Endodermal cell (in vitro differentiated cells): ENCODE measurements around the gene CXCL5. TPM values are rescaled to one million over a fixed set of nuclear protein-coding genes. Genes with fewer than 3 reads are reported as not detected.

ENCODE experiments used
- DNase-seq: peaks from one replicate; pipeline ENCODE4 v3.0.0-alpha.2; 2017
- H3K27ac ChIP-seq: 2 replicates; pipeline ENCODE4 v1.5.1; 2013; ENCODE audit warnings: mild to moderate bottlenecking, low read depth, low read length, moderate library complexity
- H3K27me3 ChIP-seq: 2 replicates; pipeline ENCODE4 v1.6.1; 2013; ENCODE audit warnings: mild to moderate bottlenecking, low read length, moderate library complexity; ENCODE audit not compliant: insufficient read depth, control insufficient read depth, poor library complexity, severe bottlenecking
- H3K36me3 ChIP-seq: 2 replicates; pipeline ENCODE4 v1.7.0; 2013; ENCODE audit warnings: mild to moderate bottlenecking, low read length, moderate library complexity; ENCODE audit not compliant: control insufficient read depth, insufficient read depth
- H3K4me1 ChIP-seq: one replicate; pipeline ENCODE4 v1.7.0; 2013; ENCODE audit warnings: low read length; ENCODE audit not compliant: control insufficient read depth, insufficient read depth
- H3K4me3 ChIP-seq: 2 replicates; pipeline ENCODE4 v1.5.1; 2013; ENCODE audit warnings: mild to moderate bottlenecking, low read length, moderate library complexity
- H3K9ac ChIP-seq: 2 replicates; pipeline ENCODE4 v1.6.1; 2013; ENCODE audit warnings: mild to moderate bottlenecking, low read length, moderate library complexity; ENCODE audit not compliant: poor library complexity, severe bottlenecking; ENCODE audit errors: extremely low read depth
- H3K9me3 ChIP-seq: 2 replicates; pipeline ENCODE4 v1.6.1; 2013; ENCODE audit warnings: mild to moderate bottlenecking, low read length, moderate library complexity; ENCODE audit not compliant: control insufficient read depth
- H3K27ac Mint-ChIP-seq: 2 replicates; pipeline ENCODE4 v1.8.0; 2020; ENCODE audit warnings: mixed read lengths
- H3K27me3 Mint-ChIP-seq: 2 replicates; pipeline ENCODE4 v1.8.0; 2021; ENCODE audit warnings: mild to moderate bottlenecking, mixed read lengths; ENCODE audit not compliant: insufficient read depth
- H3K36me3 Mint-ChIP-seq: 2 replicates; pipeline ENCODE4 v1.8.0; 2020; ENCODE audit warnings: low read depth, mixed read lengths
- H3K4me1 Mint-ChIP-seq: 2 replicates; pipeline ENCODE4 v1.8.0; 2020; ENCODE audit warnings: mixed read lengths
- H3K4me3 Mint-ChIP-seq: 2 replicates; pipeline ENCODE4 v1.8.0; 2020; ENCODE audit warnings: mild to moderate bottlenecking, moderate library complexity, mixed read lengths
- H3K9me3 Mint-ChIP-seq: 2 replicates; pipeline ENCODE4 v1.8.0; 2020; ENCODE audit warnings: mild to moderate bottlenecking, mixed read lengths
- CTCF ChIP-seq: fragments of 200-600 bp; sonication (generic); conservative IDR thresholded peaks from 2 replicates; pipeline ENCODE4 v1.5.0; 2021; ENCODE audit warnings: antibody characterized with exemption, mild to moderate bottlenecking
- WGBS, 2 experiments: methylation state at CpG; one replicate each; pipeline versions ENCODE4 v1.1.5 to v1.1.7; 2013; ENCODE audit warnings: missing lambda C conversion rate in 2 of 2, mixed read lengths in 1 of 2; ENCODE audit not compliant: insufficient coverage in 1 of 2, insufficient read length in 1 of 2; 5-methylcytosine and 5-hydroxymethylcytosine counted together
- total RNA-seq, 2 donors: library from RNA; stranded (reverse); fragmentation: NEBNext Ultra II Directional in 1 of 2; extraction: Animal tissue kit (Norgen Biotek cat#: 25700) in 1 of 2; gene quantifications; 2 replicates in 1 of 2; 3 replicates in 1 of 2; pipeline ENCODE4 v1.2.1, GENCODE V29; 2021

CXCL5 gene
- total RNA-seq, 2 donors from 2014 or later: 0.73 to 10.7 TPM

DNA sequence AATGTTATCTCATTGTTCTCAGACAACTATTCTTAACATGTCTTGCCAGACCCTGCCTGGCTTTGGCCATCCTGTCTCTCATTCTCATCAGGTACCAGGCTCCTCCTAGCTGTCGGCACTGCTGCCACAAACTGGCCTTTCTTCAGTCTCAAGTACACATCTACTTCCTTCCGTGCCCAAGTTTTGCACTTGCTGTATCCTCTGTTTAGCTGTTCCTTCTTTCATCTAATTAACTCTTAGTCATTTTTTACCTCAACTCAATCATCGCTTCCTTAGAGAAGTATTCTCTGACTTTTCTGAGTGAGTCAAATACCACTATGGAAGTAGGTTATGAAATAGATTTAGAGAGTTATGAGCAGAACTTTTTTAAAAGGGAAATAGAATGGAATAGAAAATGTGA, 20.3 kb upstream of the CXCL5 start:
- no peak overlapping the region for H3K9ac ChIP-seq
- no peaks in the 10 kb centered on the region for H3K9me3 ChIP-seq
- WGBS, 2 experiments: 91 to 94% methylated on average over 2 to 3 of the region's 3 CpGs
- DNase-seq: no peak
- H3K9me3 Mint-ChIP-seq: no peaks in the 10 kb centered on the region
- no peak overlapping the region for H3K27ac ChIP-seq
- H3K4me1 Mint-ChIP-seq: peaks cover 2% of the 10 kb centered on the region
- no peak overlapping the region for H3K4me3 ChIP-seq
- no peaks in the 10 kb centered on the region for H3K27me3 ChIP-seq
- no peaks in the 10 kb centered on the region for H3K36me3 Mint-ChIP-seq
- H3K27ac Mint-ChIP-seq: no peak overlapping the region
- no peaks in the 10 kb centered on the region for H3K36me3 ChIP-seq
- H3K4me1 ChIP-seq: no peaks in the 10 kb centered on the region
- no peak overlapping the region for H3K4me3 Mint-ChIP-seq
- TF ChIP-seq CTCF: no peak
- H3K27me3 Mint-ChIP-seq: no peaks in the 10 kb centered on the region

DNA sequence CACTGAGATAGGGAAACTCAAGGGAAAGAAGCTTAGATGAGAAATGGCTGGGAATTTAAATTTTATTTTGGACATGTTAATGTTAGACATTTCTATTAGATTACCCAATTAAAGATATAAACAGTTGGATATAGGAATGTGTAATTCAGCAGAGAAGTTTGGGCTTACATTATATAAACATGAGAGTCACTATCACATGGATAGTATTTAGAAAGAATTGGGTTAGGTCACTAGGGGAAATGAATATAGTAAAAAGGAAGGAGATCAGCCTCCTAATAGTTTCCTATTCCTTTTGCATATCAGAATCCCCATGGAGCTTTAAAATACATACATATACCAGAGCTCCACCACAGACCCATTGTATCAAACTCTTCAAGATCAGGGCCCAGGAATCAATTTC, 19.6 kb upstream of the CXCL5 start:
- H3K4me3 Mint-ChIP-seq: no peak overlapping the region
- no peaks in the 10 kb centered on the region for H3K9me3 Mint-ChIP-seq
- DNase-seq: no peak

GRCh38 chr4:74016068-74016467, 17.6 kb upstream of the CXCL5 start:
- no peaks in the 10 kb centered on the region for H3K36me3 Mint-ChIP-seq
- H3K27me3 Mint-ChIP-seq: no peaks in the 10 kb centered on the region
- TF ChIP-seq CTCF: no peak
- H3K4me1 ChIP-seq: no peaks in the 10 kb centered on the region
- H3K27me3 ChIP-seq: no peaks in the 10 kb centered on the region
- no peak overlapping the region for H3K27ac ChIP-seq
- H3K27ac Mint-ChIP-seq: no peak overlapping the region
- no peaks in the 10 kb centered on the region for H3K9me3 ChIP-seq
- no peaks in the 10 kb centered on the region for H3K36me3 ChIP-seq
- no peak overlapping the region for H3K4me3 ChIP-seq
- no peak for DNase-seq
- peaks cover 5% of the 10 kb centered on the region for H3K4me1 Mint-ChIP-seq
- no peaks in the 10 kb centered on the region for H3K9me3 Mint-ChIP-seq
- WGBS, 2 experiments: 63 to 100% methylated on average over 1 of the region's 1 CpG
- H3K4me3 Mint-ChIP-seq: no peak overlapping the region
- no peak overlapping the region for H3K9ac ChIP-seq

More for the DNA sequence above, 19.6 kb upstream of the CXCL5 start:
- no peaks in the 10 kb centered on the region for H3K36me3 ChIP-seq
- Mint-ChIP-seq H3K27ac (no peak overlapping the region), H3K4me1 (peaks cover 5% of the 10 kb centered on the region), H3K36me3 (no peaks in the 10 kb centered on the region), H3K27me3 (no peaks in the 10 kb centered on the region)
- H3K9me3 ChIP-seq: no peaks in the 10 kb centered on the region
- no peak for TF ChIP-seq CTCF
- H3K4me3 ChIP-seq: no peak overlapping the region
- no peaks in the 10 kb centered on the region for H3K4me1 ChIP-seq
- H3K9ac ChIP-seq: no peak overlapping the region
- no peaks in the 10 kb centered on the region for H3K27me3 ChIP-seq
- H3K27ac ChIP-seq: no peak overlapping the region
